ENCODE data around the gene GALNT1. TPM values are rescaled to one million over a fixed set of nuclear protein-coding genes. Genes with fewer than 3 reads are reported as not detected.

The GALNT1 gene
- total RNA-seq, 4 donors from 2014 or later, result 40.3 to 61.5 (median 47.7) TPM

DNA sequence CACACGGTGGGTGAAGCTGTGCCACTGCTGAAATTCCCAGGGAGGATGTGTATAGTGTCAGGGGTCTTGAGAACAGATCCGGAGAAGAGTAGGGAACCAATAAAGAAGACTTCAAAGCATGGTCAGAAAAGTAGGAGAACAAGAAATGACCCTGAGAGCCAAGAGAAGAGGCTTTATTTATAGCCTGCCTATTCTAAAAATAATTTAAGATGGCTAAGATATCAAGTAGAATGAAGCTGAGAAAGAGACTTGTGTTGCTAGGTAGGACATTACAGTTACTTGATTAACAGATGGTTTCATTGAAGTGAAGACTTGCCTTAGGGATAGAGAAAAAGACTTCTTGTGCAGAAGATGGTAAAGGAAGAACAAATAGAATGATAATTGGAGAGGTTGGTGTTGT, 43.7 kb downstream of the GALNT1 start:
- TF ChIP-seq, protein P1, sequence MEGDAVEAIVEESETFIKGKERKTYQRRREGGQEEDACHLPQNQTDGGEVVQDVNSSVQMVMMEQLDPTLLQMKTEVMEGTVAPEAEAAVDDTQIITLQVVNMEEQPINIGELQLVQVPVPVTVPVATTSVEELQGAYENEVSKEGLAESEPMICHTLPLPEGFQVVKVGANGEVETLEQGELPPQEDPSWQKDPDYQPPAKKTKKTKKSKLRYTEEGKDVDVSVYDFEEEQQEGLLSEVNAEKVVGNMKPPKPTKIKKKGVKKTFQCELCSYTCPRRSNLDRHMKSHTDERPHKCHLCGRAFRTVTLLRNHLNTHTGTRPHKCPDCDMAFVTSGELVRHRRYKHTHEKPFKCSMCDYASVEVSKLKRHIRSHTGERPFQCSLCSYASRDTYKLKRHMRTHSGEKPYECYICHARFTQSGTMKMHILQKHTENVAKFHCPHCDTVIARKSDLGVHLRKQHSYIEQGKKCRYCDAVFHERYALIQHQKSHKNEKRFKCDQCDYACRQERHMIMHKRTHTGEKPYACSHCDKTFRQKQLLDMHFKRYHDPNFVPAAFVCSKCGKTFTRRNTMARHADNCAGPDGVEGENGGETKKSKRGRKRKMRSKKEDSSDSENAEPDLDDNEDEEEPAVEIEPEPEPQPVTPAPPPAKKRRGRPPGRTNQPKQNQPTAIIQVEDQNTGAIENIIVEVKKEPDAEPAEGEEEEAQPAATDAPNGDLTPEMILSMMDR (IDR thresholded peaks at IDR 0.05; ENCODE audit: low read depth), result no peak

DNA sequence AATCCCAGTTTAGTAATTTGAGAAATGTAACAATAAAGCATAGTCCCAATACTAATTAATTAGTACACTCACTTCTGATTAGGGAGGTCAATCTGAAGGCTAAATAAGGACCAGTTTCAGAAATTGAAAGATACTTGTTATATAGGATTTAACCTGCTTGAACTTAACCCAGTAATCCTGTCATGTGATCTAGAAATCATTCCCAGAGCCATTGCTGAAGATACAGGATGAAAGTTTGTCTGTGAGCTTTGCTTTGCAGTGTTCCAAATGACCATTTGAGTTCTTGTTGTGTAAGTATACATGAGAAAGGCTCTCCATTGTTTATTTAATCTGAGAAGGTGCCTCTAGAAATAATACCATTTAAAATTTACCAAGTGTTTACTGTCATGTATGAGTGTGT, 52.2 kb downstream of the GALNT1 start:
- TF ChIP-seq, protein P1 (IDR thresholded peaks at IDR 0.05; ENCODE audit: low read depth), result no peak

DNA sequence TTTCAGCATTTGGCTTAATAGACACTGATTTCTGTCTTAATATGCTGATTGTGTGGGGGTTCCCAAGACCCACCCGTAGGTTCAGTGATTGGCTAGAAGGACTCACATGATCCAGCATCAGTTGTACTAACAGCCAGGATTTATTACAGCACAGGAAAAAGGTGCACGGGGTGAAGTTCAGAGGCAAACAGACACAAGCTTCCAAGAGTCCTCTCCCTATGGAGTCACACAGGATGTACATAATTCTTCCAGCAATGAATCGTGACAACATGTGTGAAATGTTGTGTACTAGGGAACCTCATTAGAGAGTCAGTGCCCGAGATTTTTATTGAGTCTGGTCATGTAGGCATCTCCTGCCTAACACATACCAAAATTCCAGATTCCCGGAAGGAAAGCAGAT, 52.8 kb downstream of the GALNT1 start:
- TF ChIP-seq, protein P1 (IDR thresholded peaks at IDR 0.05; ENCODE audit: low read depth), result no peak

DNA sequence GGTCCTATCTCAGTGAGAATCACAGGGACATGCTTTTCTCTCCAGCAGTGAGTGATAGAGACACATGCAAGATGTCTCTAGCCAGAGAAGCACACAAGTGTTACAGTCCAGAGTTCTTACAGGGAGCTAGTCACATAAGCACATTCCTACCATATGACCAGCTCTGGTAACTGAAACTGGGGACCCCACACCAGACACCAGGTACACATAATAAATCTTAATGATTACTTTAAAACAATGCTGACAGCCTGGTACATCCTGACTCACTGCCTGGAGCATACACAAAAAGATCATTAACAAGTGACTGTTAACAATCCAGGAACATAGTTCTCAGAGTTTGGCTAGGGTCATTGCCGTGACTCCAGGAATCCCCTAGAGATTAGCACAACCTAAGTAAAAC, 53.6 kb downstream of the GALNT1 start:
- TF ChIP-seq, protein P1 (IDR thresholded peaks at IDR 0.05; ENCODE audit: low read depth), result no peak

DNA sequence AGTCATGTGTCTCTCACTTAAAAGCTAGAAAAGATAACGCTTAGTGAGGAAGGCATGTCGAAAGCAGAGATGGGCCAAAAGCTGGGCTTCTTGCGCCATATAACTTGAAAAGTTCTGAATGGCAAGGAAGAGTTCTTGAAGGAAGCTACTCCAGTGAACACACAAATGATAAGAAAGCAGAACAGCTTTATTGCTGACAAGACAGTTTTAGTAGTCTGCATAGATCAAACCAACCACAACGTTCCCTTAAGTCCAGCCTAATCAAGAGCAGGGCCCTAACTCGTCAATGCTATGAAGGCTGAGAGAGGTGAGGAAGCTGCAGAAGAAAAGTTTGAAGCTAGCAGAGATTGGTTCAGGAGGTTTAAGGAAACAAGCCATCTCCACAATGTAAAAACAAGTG, 55.7 kb downstream of the GALNT1 start:
- TF ChIP-seq, protein P1 (IDR thresholded peaks at IDR 0.05; ENCODE audit: low read depth), result no peak

DNA sequence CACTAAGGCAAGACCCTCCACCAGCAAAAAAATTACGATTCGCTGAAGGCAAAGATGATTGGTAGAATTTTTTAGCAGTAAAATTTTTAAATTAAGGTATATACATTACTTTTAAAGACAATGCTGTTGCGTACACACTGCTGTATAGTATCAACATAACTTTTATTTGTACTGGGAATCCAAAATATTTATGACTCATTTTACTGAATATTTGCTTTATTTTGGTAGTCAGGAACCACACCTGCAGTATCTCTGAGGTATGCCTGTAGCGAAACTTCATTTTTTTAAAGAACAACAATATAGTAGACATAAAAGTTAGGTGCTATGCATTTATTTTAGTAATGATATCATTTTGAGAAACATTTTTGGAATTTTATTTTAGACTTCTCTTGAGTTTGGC, 57.8 kb downstream of the GALNT1 start:
- TF ChIP-seq, protein P1 (IDR thresholded peaks at IDR 0.05; ENCODE audit: low read depth), result no peak

DNA sequence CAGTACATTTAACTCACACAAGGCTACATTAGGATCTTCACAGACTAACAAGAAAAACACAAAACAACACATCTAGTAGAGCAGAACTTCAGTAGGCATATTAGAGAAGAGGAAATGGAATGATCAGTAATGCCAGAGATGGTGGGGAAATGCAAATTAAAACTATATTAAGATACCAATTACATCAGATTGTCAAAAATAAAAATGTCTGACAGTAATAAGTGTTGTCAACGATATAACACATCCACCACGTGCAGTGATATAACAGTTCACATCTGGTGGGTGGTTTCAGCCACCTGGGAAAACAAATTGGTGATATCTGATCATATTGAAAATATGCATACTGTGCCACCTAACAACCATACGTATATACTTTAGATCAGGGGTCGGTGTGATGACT, 59.9 kb downstream of the GALNT1 start:
- TF ChIP-seq, protein P1 (IDR thresholded peaks at IDR 0.05; ENCODE audit: low read depth), result no peak
